CD4-positive, alpha-beta T cell (primary cell): ENCODE results near the gene BICRA. TPM values are rescaled to one million over a fixed set of nuclear protein-coding genes. Genes with fewer than 3 reads are reported as not detected.

Source experiments
- ATAC-seq: fragments of 200-7000 bp; cut with Tn5 transposase; one replicate; pipeline ENCODE4 v1.10.0; 2022; ENCODE audit warnings: mild to moderate bottlenecking; ENCODE audit not compliant: poor library complexity
- CTCF ChIA-PET: fragments of 350-600 bp; sonication (Branson Sonifier 250); formaldehyde crosslinking; loops from one replicate; lab custom pipeline; 2021; ENCODE audit warnings: antibody characterized with exemption, inconsistent platforms; lab: Charles Lee
- POLR2A ChIA-PET: fragments of 350-600 bp; sonication (Branson Sonifier 250); formaldehyde crosslinking; loops from one replicate; lab custom pipeline; 2021; ENCODE audit warnings: antibody characterized with exemption, inconsistent platforms; lab: Charles Lee
- DNase-seq, 14 experiments: peaks; one replicate each; pipeline ENCODE4 v3.0.0-alpha.2; 2013 to 2020; ENCODE audit warnings: mixed read lengths in 2 of 14
- H3K27ac ChIP-seq, 2 donors: one replicate each; pipeline versions ENCODE4 v1.5.1 to v1.7.0; 2013; ENCODE audit warnings: low read length in 2 of 2, low read depth in 1 of 2, mild to moderate bottlenecking in 1 of 2
- H3K27me3 ChIP-seq, 2 experiments: 1 replicate in 1 of 2; 2 replicates in 1 of 2; pipeline versions ENCODE4 v1.6.1 to v1.7.0; 2013; ENCODE audit warnings: low read length in 2 of 2, control low read depth in 1 of 2, mild to moderate bottlenecking in 1 of 2, moderate library complexity in 1 of 2; ENCODE audit not compliant: insufficient read depth in 2 of 2, control insufficient read depth in 1 of 2
- H3K36me3 ChIP-seq: one replicate; pipeline ENCODE4 v1.6.1; 2013; ENCODE audit warnings: low read length, control low read depth; ENCODE audit not compliant: insufficient read depth
- H3K4me1 ChIP-seq: one replicate; pipeline ENCODE4 v1.6.1; 2013; ENCODE audit warnings: low read length, control low read depth; ENCODE audit not compliant: insufficient read depth
- H3K4me3 ChIP-seq: one replicate; pipeline ENCODE4 v1.5.1; 2013; ENCODE audit warnings: mild to moderate bottlenecking, low read length, moderate library complexity
- H3K9me3 ChIP-seq, 2 experiments: 1 replicate in 1 of 2; 2 replicates in 1 of 2; pipeline versions ENCODE4 v1.6.1 to v1.7.0; 2013; ENCODE audit warnings: low read length in 2 of 2, mild to moderate bottlenecking in 2 of 2, control low read depth in 1 of 2, moderate library complexity in 1 of 2; ENCODE audit not compliant: control insufficient read depth in 1 of 2, insufficient read depth in 1 of 2
- H3K27ac Mint-ChIP-seq: one replicate; pipeline ENCODE4 v1.8.0; 2020; ENCODE audit warnings: mixed read lengths
- H3K27me3 Mint-ChIP-seq: one replicate; pipeline ENCODE4 v1.8.0; 2021; ENCODE audit warnings: mixed read lengths
- H3K36me3 Mint-ChIP-seq: one replicate; pipeline ENCODE4 v1.8.0; 2021; ENCODE audit warnings: low read depth, mixed read lengths
- H3K4me1 Mint-ChIP-seq: one replicate; pipeline ENCODE4 v1.8.0; 2021; ENCODE audit warnings: low read depth, mixed read lengths
- H3K4me3 Mint-ChIP-seq: one replicate; pipeline ENCODE4 v1.8.0; 2020; ENCODE audit warnings: mild to moderate bottlenecking, mixed read lengths
- H3K9me3 Mint-ChIP-seq: one replicate; pipeline ENCODE4 v1.8.0; 2020; ENCODE audit warnings: mixed read lengths
- intact Hi-C, 2 experiments: fragments of 100-400 bp; cut with DNase I in 1 of 2; cut with micrococcal nuclease in 1 of 2; formaldehyde crosslinking; loops; one replicate each; pipeline versions ENCODE4 v1.15.1 to v1.9.0; 2023 to 2025; cut with DNase I, micrococcal nuclease
- total RNA-seq, 174 experiments: library from RNA in 2 of 174; stranded (reverse) in 2 of 174; gene quantifications; one replicate each; pipeline ENCODE4 v1.2.3 and lab custom pipeline; 2021 to 2026
- TF ChIP-seq, protein P1 (sequence below): fragments of 200-600 bp; IDR thresholded peaks from one replicate; pipeline ENCODE4 v1.8.0; 2022; ENCODE audit warnings: antibody characterized with exemption, mild to moderate bottlenecking

The BICRA gene
- total RNA-seq, 2 experiments from 2014 or later: 21.2 to 22.0 TPM

DNA sequence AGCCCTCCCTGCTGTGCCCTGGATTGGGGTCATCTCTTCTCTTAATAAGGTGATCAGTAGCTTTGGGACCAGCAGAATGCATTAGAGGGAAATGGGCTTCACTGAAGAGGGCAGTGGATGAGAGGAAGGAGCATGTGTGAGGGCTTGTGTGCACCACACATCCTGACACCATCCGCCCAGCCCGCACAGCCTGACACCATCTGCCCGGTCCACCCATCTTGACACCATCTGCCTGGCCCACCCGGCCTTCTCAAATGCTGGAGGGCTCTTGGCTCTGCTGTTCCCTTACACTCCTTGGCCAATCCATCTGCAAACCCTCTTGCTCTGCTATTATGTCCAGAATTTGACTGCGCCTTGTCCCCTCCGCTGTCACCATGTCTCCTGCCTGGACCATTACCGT lies 41.8 kb downstream of the BICRA start:
- no peak for ATAC-seq
- Mint-ChIP-seq H3K27me3 (no peaks in the 10 kb centered on the region), H3K4me3 (no peak overlapping the region), H3K27ac (no peak overlapping the region), H3K9me3 (peaks cover 3% of the 10 kb centered on the region), H3K36me3 (peaks cover 75% of the 10 kb centered on the region), H3K4me1 (peaks cover 56% of the 10 kb centered on the region)
- Histone ChIP-seq H3K27me3 (no peaks in the 10 kb centered on the region), H3K4me3 (no peak overlapping the region), H3K27ac (no peak overlapping the region), H3K36me3 (peaks cover 31% of the 10 kb centered on the region), H3K9me3 (peaks cover 0 to 10% of the 10 kb centered on the region in 2 experiments), H3K4me1 (peaks cover 4% of the 10 kb centered on the region)
- DNase-seq: no peak
- intact Hi-C loops: no loop called here
- TF ChIP-seq, protein P1, sequence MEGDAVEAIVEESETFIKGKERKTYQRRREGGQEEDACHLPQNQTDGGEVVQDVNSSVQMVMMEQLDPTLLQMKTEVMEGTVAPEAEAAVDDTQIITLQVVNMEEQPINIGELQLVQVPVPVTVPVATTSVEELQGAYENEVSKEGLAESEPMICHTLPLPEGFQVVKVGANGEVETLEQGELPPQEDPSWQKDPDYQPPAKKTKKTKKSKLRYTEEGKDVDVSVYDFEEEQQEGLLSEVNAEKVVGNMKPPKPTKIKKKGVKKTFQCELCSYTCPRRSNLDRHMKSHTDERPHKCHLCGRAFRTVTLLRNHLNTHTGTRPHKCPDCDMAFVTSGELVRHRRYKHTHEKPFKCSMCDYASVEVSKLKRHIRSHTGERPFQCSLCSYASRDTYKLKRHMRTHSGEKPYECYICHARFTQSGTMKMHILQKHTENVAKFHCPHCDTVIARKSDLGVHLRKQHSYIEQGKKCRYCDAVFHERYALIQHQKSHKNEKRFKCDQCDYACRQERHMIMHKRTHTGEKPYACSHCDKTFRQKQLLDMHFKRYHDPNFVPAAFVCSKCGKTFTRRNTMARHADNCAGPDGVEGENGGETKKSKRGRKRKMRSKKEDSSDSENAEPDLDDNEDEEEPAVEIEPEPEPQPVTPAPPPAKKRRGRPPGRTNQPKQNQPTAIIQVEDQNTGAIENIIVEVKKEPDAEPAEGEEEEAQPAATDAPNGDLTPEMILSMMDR: no peak
- CTCF ChIA-PET: no interaction called here
- POLR2A ChIA-PET: no interaction called here

DNA sequence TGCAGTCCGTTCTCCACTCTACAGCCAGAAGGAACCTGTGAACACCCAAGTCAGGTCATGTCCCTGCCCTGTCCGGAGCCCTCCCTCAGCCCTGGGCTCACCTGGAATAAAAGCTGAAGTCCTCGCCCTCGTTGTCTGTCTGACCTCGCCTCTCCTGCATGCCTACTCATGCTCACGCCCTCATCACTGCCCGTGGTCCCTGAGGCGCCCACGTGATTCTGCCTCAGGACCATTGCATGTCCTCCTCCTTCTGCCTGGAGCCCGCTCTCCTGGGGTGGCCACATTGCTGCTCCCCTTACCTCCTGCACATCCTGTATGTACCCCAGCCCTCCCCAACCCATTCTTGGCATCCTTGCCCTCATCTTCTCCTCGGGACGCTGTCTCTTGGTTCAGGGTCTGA lies 42.2 kb downstream of the BICRA start:
- Mint-ChIP-seq H3K9me3 (peaks cover 3% of the 10 kb centered on the region), H3K4me3 (no peak overlapping the region), H3K27ac (no peak overlapping the region), H3K4me1 (peaks cover 55% of the 10 kb centered on the region), H3K27me3 (no peaks in the 10 kb centered on the region), H3K36me3 (peaks cover 73% of the 10 kb centered on the region)
- H3K4me1 ChIP-seq: peaks cover 4% of the 10 kb centered on the region
- ChIA-PET POLR2A (no interaction called here), CTCF (no interaction called here)
- no peak overlapping the region for H3K4me3 ChIP-seq
- DNase-seq (no peak), ATAC-seq (no peak)
- H3K27me3 ChIP-seq: no peaks in the 10 kb centered on the region
- H3K36me3 ChIP-seq: peaks cover 29% of the 10 kb centered on the region
- intact Hi-C loops: no loop called here
- H3K27ac ChIP-seq: no peak overlapping the region
- TF ChIP-seq, protein P1: no peak
- peaks cover 0 to 10% of the 10 kb centered on the region in 2 experiments for H3K9me3 ChIP-seq

DNA sequence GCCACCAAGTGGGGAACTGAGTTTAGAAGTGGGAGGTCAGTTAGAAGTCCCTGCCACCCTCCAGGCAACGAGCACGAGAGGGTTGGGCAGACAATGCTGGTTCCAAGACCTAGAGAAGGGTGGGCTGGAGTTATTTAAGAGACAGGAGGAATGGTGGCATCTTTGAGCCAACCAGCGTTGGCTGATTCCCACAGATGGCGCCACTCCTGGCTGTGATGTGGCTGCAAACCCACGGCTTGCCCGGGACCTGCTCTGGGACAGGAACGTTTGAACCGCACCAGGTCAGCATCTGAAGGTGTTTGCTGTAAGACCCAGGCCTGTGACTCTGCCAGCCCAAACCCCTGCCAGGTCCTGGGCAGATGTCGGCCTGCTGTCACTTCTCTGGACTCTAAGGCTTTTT lies 42.8 kb downstream of the BICRA start:
- no peaks in the 10 kb centered on the region for H3K27me3 Mint-ChIP-seq

More for the DNA sequence above, 42.8 kb downstream of the BICRA start:
- H3K27me3 ChIP-seq: no peaks in the 10 kb centered on the region
- Mint-ChIP-seq H3K9me3 (peaks cover 3% of the 10 kb centered on the region), H3K27ac (no peak overlapping the region), H3K4me1 (peaks cover 52% of the 10 kb centered on the region), H3K36me3 (peaks cover 72% of the 10 kb centered on the region), H3K4me3 (no peak overlapping the region)
- TF ChIP-seq, protein P1: no peak
- CTCF ChIA-PET: no interaction called here
- no peak overlapping the region for H3K27ac ChIP-seq
- no peak overlapping the region for H3K4me3 ChIP-seq
- DNase-seq (no peak), ATAC-seq (no peak)
- peaks cover 26% of the 10 kb centered on the region for H3K36me3 ChIP-seq
- peaks cover 4% of the 10 kb centered on the region for H3K4me1 ChIP-seq
- peaks cover 0 to 10% of the 10 kb centered on the region in 2 experiments for H3K9me3 ChIP-seq
- intact Hi-C loops: no loop called here
- POLR2A ChIA-PET: no interaction called here
